OCI-LY3 (cell line): ENCODE measurements around the gene ARL8A.

ENCODE experiments used
- H2AFZ ChIP-seq: fragments of 200-600, 300-600 bp; shearing (Covaris generic); 2 replicates; pipeline ENCODE4 v1.6.0; 2014; ENCODE audit warnings: antibody characterized with exemption, low read depth, low read length
- H3K27ac ChIP-seq: fragments of 200-600, 300-600 bp; sonication (generic); 2 replicates; pipeline ENCODE4 v1.5.1; 2014; ENCODE audit warnings: mild to moderate bottlenecking, low read length, moderate library complexity, mixed read lengths
- H3K27me3 ChIP-seq: fragments of 200-600, 300-600 bp; sonication (generic); 2 replicates; pipeline ENCODE4 v1.6.1; 2014; ENCODE audit warnings: low read depth, low read length, mixed read lengths
- H3K36me3 ChIP-seq: fragments of 200-600, 300-600 bp; sonication (generic); replicated peaks from 2 replicates; pipeline ENCODE3; 2014; ENCODE audit warnings: low read depth, low read length, mixed read lengths
- H3K4me1 ChIP-seq: fragments of 300-600, 200-600 bp; sonication (generic); 2 replicates; pipeline ENCODE4 v1.6.1; 2014; ENCODE audit warnings: low read length, mixed read lengths
- H3K4me2 ChIP-seq: fragments of 200-600, 300-600 bp; sonication (generic); 2 replicates; pipeline ENCODE4 v1.6.1; 2014; ENCODE audit warnings: low read length, mixed read lengths
- H3K4me3 ChIP-seq: fragments of 300-600, 200-600 bp; sonication (generic); 2 replicates; pipeline ENCODE4 v1.5.1; 2014; ENCODE audit warnings: antibody characterized with exemption, mild to moderate bottlenecking, low read length, moderate library complexity
- H3K79me2 ChIP-seq: fragments of 300-600, 200-600 bp; shearing (Covaris generic); 2 replicates; pipeline ENCODE4 v1.6.1; 2014; ENCODE audit warnings: mild to moderate bottlenecking, low read length, mixed read lengths
- H3K9ac ChIP-seq: fragments of 300-600, 200-600 bp; shearing (Covaris generic); 2 replicates; pipeline ENCODE4 v1.6.0; 2014; ENCODE audit warnings: mild to moderate bottlenecking, low read length, moderate library complexity
- H3K9me3 ChIP-seq: fragments of 200-600, 300-600 bp; shearing (Covaris generic); 2 replicates; pipeline ENCODE4 v1.6.1; 2014; ENCODE audit warnings: low read length, mixed read lengths; ENCODE audit not compliant: insufficient read depth
- H4K20me1 ChIP-seq: fragments of 200-600, 300-600 bp; sonication (generic); 2 replicates; pipeline ENCODE4 v1.6.1; 2016; ENCODE audit warnings: low read length, mixed read lengths; ENCODE audit not compliant: insufficient read depth
- EZH2phosphoT487 ChIP-seq: fragments of 200-600 bp; shearing (Covaris generic); IDR thresholded peaks from 2 replicates; pipeline ENCODE4 v1.6.1; 2018; ENCODE audit warnings: antibody characterized with exemption, mixed run types, low read depth
- TF ChIP-seq, protein P1 (sequence below): fragments of 200-600, 300-600 bp; sonication (generic); IDR thresholded peaks from 2 replicates; pipeline ENCODE4 v1.5.1; 2014; ENCODE audit warnings: antibody characterized with exemption, low read length, low read depth

ARL8A gene

DNA sequence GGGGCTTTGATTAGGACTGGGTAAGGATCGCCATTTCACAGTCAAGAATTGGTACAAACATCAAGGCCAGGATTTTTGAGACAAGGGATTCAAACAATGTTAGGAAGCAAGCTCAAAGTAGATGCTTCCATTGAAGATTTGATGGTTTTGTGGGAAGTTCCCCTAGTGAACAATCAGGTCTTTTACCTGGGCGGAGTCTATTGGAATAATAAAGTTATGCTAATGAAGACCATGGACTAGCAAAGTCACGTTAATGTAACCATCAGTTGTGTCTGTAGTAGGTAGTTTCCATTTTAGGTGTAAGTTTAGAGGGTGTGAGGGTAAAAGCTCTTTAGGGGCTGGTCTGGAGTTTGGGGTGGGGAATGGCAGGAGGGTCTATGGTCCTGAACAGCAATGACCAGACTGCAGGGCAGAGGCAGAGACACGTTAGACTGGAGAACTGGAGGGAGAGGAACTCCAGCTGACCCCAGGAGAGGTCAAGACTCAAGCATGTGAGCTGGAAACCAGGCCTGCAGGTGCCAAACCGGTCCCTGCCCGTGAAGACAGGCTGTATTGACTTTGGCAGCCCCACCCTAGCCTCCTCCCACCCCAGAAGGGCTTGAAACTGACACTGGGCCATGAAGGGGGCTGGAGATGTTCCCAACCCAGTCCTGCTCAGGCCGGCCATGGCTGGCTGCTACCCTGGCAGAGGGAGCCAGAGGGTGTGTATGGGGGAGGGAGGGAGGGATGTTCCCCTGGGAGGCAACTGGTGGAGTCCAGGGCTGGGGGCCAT is 57.8 kb downstream of the ARL8A start:
- Histone ChIP-seq H3K9me3 (no peaks in the 10 kb centered on the region), H3K9ac (no peak overlapping the region), H3K4me3 (no peak overlapping the region), H3K4me1 (no peaks in the 10 kb centered on the region), H3K27ac (no peak overlapping the region), H4K20me1 (no peaks in the 10 kb centered on the region), H3K4me2 (no peak overlapping the region), H3K36me3 (no peaks in the 10 kb centered on the region), H3K27me3 (peaks cover 11% of the 10 kb centered on the region; the same call in 1 of the 2 replicates), H2AFZ (no peak overlapping the region), H3K79me2 (no peaks in the 10 kb centered on the region)
- TF ChIP-seq EZH2phosphoT487, result no peak
- TF ChIP-seq, protein P1, sequence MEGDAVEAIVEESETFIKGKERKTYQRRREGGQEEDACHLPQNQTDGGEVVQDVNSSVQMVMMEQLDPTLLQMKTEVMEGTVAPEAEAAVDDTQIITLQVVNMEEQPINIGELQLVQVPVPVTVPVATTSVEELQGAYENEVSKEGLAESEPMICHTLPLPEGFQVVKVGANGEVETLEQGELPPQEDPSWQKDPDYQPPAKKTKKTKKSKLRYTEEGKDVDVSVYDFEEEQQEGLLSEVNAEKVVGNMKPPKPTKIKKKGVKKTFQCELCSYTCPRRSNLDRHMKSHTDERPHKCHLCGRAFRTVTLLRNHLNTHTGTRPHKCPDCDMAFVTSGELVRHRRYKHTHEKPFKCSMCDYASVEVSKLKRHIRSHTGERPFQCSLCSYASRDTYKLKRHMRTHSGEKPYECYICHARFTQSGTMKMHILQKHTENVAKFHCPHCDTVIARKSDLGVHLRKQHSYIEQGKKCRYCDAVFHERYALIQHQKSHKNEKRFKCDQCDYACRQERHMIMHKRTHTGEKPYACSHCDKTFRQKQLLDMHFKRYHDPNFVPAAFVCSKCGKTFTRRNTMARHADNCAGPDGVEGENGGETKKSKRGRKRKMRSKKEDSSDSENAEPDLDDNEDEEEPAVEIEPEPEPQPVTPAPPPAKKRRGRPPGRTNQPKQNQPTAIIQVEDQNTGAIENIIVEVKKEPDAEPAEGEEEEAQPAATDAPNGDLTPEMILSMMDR, result no peak

DNA sequence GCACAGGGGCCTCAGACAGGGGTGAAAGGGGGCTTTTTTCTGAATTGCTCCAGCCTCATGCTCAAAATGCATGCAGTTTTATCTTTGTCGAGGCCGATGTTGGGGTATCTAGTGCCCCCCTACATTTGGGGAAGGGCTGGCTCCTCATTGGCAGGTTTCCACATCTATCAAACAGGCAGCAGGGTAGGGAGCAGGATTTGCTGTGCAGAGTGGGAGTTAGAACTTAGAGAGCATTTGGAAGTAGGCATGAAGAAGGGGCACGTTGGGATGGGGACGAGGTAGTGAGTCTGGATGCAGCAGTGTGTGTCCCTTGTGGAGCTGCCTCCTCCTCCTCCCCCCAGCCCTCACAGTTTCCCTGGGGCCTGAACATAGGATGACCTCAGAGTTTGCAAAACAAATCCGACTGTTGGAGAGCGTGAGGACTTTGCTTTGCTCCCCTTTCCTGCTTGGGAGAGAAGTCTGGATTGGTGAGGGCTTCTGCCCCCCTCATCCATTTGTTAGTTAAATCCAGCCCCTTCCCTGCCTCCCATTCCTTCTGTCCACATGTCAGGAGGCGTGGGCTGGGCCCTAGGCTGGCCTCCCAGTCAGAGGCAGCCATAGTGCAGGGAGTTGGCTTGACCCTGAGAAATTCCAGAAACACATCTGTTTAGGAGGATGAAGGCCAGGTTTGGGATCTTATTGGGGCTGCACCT is 58.7 kb downstream of the ARL8A start:
- H3K36me3 ChIP-seq, result no peaks in the 10 kb centered on the region
- H3K27me3 ChIP-seq, result peaks cover 8% of the 10 kb centered on the region; the same call in 1 of the 2 replicates
- no peaks in the 10 kb centered on the region for H3K79me2 ChIP-seq
- H3K4me1 ChIP-seq, result no peaks in the 10 kb centered on the region
- no peak overlapping the region for H3K9ac ChIP-seq
- no peak overlapping the region for H3K4me2 ChIP-seq
- H2AFZ ChIP-seq, result no peak overlapping the region
- H3K27ac ChIP-seq, result no peak overlapping the region
- no peak for TF ChIP-seq EZH2phosphoT487
- TF ChIP-seq, protein P1, result no peak
- H3K4me3 ChIP-seq, result no peak overlapping the region
- H3K9me3 ChIP-seq, result no peaks in the 10 kb centered on the region
- no peaks in the 10 kb centered on the region for H4K20me1 ChIP-seq

DNA sequence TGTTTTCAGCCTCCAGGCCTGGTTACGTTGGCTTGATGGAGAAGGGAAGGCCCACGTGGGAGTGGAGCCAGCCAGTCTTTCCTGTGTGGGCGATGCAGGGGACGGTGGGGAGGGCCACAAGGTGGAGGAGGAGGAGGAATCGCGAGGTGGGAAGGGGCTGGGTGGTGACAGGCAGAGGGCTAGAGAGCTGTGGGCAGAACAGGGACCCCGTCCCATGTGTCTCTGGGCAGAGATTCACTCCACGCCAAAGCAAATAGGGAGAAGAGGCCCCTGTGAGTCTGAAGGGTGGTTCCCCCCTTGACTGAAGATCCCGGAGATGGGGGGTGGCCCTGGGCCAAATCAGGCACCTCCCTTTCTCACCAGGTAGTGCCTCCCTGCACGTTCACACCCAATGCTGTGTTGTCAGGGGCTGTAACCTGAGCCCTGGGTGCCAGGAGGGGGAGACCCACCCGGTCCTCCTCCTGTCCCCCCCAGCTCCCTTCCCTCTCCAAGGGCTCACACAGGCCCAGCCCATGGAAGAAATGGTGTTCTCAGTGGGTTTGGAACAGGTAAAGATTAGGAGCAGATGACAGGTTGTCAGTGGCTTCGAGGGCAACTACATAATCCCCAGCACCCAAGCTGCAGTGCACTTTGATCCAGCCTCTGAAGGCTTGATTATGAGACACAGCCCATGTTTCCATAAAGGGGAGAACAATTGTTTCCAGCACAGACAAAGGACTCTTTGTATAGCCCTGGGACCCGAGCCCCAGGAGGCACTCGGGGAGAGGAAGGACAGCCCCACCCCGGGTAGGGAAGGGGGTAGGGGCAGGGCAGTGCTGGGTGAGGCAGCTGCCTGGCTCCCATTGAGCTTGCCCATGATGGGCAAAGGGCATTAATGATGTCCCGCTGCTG is 59.5 kb downstream of the ARL8A start:
- no peaks in the 10 kb centered on the region for H3K4me1 ChIP-seq
- H3K9ac ChIP-seq, result no peak overlapping the region
- H3K27me3 ChIP-seq, result peaks cover 7% of the 10 kb centered on the region; the same call in 1 of the 2 replicates
- H3K4me2 ChIP-seq, result no peak overlapping the region
- no peaks in the 10 kb centered on the region for H4K20me1 ChIP-seq
- TF ChIP-seq, protein P1, result no peak
- no peaks in the 10 kb centered on the region for H3K9me3 ChIP-seq
- H3K79me2 ChIP-seq, result no peaks in the 10 kb centered on the region
- no peaks in the 10 kb centered on the region for H3K36me3 ChIP-seq
- H3K27ac ChIP-seq, result no peak overlapping the region
- no peak overlapping the region for H3K4me3 ChIP-seq
- H2AFZ ChIP-seq, result no peak overlapping the region
